SK-N-SH treated with all-trans-retinoic acid at 6 μM for 48 hours (cell line): ENCODE measurements around the gene EXD3.

ENCODE experiments used
- ATAC-seq: fragments of 200-7000 bp; cut with Tn5 transposase; 3 replicates; pipeline ENCODE4 v1.9.1; 2020; ENCODE audit warnings: mild to moderate bottlenecking, moderate library complexity
- ARNTL ChIP-seq: fragments of 450-650 bp; formaldehyde crosslinking; IDR thresholded peaks from 2 replicates; pipeline ENCODE4 v1.5.0; 2020; ENCODE audit warnings: low read depth, mild to moderate bottlenecking, moderate library complexity, borderline replicate concordance
- BACH2 ChIP-seq: fragments of 250-450 bp; sonication (Bioruptor Pico); IDR thresholded peaks from 2 replicates; pipeline ENCODE4 v1.9.0; 2021; ENCODE audit warnings: mild to moderate bottlenecking, borderline replicate concordance
- CREB5 ChIP-seq: fragments of 250-450 bp; sonication (Bioruptor Pico); IDR thresholded peaks from 2 replicates; pipeline ENCODE4 v1.5.1; 2020; ENCODE audit warnings: low read depth, mild to moderate bottlenecking, moderate library complexity
- ESRRG ChIP-seq: fragments of 250-450 bp; sonication (Bioruptor Pico); IDR thresholded peaks from 2 replicates; pipeline ENCODE4 v1.6.1; 2021; ENCODE audit warnings: mild to moderate bottlenecking
- GLIS3 ChIP-seq: fragments of 250-450 bp; sonication (Bioruptor Pico); IDR thresholded peaks from 2 replicates; pipeline ENCODE4 v1.5.0; 2020; ENCODE audit warnings: mild to moderate bottlenecking, moderate library complexity
- ISL1 ChIP-seq: fragments of 250-450 bp; sonication (Bioruptor Pico); IDR thresholded peaks from 2 replicates; pipeline ENCODE4 v2.1.2; 2022; ENCODE audit warnings: mild to moderate bottlenecking, moderate library complexity
- OSR1 ChIP-seq: fragments of 250-450 bp; sonication (Bioruptor Pico); IDR thresholded peaks from 2 replicates; pipeline ENCODE4 v1.8.0; 2022; ENCODE audit warnings: moderate library complexity, mild to moderate bottlenecking, inconsistent platforms
- POU6F1 ChIP-seq: fragments of 250-450 bp; sonication (Bioruptor Pico); IDR thresholded peaks from 2 replicates; pipeline ENCODE4 v1.8.0; 2021; ENCODE audit warnings: low read depth, mild to moderate bottlenecking, moderate library complexity, borderline replicate concordance
- PPARA ChIP-seq: fragments of 250-450 bp; sonication (Bioruptor Pico); IDR thresholded peaks from 2 replicates; pipeline ENCODE4 v1.5.0; 2020; ENCODE audit warnings: mild to moderate bottlenecking, borderline replicate concordance
- RARB ChIP-seq: fragments of 250-450 bp; sonication (Bioruptor Pico); IDR thresholded peaks from 2 replicates; pipeline ENCODE4 v1.8.0; 2021; ENCODE audit warnings: mild to moderate bottlenecking, moderate library complexity
- TCF4 ChIP-seq: fragments of 250-450 bp; sonication (Bioruptor Pico); IDR thresholded peaks from 2 replicates; pipeline ENCODE4 v1.8.0; 2021; ENCODE audit warnings: mild to moderate bottlenecking, moderate library complexity, borderline replicate concordance
- TOX ChIP-seq: fragments of 250-450 bp; sonication (Bioruptor Pico); IDR thresholded peaks from 2 replicates; pipeline ENCODE4 v1.8.0; 2021; ENCODE audit warnings: mild to moderate bottlenecking, moderate library complexity, borderline replicate concordance
- TSHZ2 ChIP-seq: fragments of 250-450 bp; sonication (Bioruptor Pico); IDR thresholded peaks from 2 replicates; pipeline ENCODE4 v1.5.0; 2020; ENCODE audit warnings: mild to moderate bottlenecking, moderate library complexity
- ZC3H10 ChIP-seq: fragments of 250-450 bp; sonication (Bioruptor Pico); IDR thresholded peaks from 2 replicates; pipeline ENCODE4 v1.5.1; 2021; ENCODE audit warnings: mild to moderate bottlenecking, moderate library complexity
- ZFP3 ChIP-seq: fragments of 250-450 bp; sonication (Bioruptor Pico); IDR thresholded peaks from 2 replicates; pipeline ENCODE4 v1.5.0; 2020; ENCODE audit warnings: mild to moderate bottlenecking, moderate library complexity
- ZNF565 ChIP-seq: fragments of 450-650 bp; formaldehyde crosslinking; conservative IDR thresholded peaks from 2 replicates; pipeline ENCODE4 v1.5.0; 2020; ENCODE audit warnings: low read depth, mild to moderate bottlenecking, moderate library complexity
- ZNF70 ChIP-seq: fragments of 450-650 bp; formaldehyde crosslinking; IDR thresholded peaks from 2 replicates; pipeline ENCODE4 v1.5.0; 2020; ENCODE audit warnings: mild to moderate bottlenecking, moderate library complexity
- TF ChIP-seq, protein P1 (sequence below): fragments of 250-450 bp; sonication (Bioruptor Pico); IDR thresholded peaks from 2 replicates; pipeline ENCODE4 v1.8.0; 2020; ENCODE audit warnings: mild to moderate bottlenecking, moderate library complexity, borderline replicate concordance

EXD3 gene

DNA sequence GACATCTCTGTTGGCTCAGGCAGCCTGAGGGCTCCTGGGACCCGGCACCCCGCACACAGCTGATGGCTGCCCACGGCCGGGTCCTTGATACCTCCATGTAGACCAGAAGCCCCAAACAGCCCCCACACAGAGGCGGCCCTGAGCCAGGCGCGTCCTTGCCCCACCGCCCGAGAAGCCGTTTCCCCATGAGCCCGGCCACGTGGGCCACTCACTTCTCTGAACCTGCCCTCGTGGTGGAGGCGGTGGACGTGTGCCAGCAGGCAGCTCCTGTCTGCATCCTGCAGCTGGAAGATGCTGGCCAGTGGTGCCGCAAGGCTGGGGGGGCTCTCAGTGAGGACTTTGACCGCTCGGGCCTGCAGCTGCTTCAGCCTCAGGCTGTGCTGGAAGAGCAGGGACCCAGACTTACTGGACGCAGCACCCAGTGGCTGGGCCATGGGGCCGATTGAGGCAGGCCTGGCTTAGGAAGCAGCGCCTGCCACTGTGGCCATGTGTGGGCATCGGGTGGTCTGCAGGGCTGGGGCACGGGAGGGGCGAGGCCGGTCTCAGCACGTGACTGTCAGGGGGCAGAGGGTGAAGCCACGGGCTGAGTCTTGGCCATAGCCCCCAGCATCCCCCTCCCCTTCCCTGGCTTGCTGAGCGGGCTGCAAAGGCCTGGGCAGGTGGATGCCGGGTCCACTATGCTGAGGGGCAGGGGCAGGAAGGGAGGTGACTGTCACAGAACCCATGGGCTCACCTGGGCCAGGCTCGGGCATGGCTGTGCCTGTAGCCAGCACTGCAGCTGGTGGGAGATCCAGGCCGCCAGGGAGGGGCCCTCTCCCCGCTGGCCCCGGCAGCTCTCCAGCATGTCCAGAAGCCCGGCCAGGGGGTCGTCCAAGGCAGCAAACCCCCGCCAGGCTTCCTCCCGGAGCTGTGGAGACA, 50.0 kb downstream of the EXD3 start (continued):
- TF ChIP-seq CREB5 (CRISPR knock-in tag) = no peak
- TF ChIP-seq GLIS3 (CRISPR knock-in tag) = no peak
- TF ChIP-seq BACH2 (CRISPR knock-in tag) = no peak
- no peak for TF ChIP-seq RARB
- TF ChIP-seq ESRRG (CRISPR knock-in tag) = no peak
- no peak for TF ChIP-seq TCF4
- TF ChIP-seq, protein P1, sequence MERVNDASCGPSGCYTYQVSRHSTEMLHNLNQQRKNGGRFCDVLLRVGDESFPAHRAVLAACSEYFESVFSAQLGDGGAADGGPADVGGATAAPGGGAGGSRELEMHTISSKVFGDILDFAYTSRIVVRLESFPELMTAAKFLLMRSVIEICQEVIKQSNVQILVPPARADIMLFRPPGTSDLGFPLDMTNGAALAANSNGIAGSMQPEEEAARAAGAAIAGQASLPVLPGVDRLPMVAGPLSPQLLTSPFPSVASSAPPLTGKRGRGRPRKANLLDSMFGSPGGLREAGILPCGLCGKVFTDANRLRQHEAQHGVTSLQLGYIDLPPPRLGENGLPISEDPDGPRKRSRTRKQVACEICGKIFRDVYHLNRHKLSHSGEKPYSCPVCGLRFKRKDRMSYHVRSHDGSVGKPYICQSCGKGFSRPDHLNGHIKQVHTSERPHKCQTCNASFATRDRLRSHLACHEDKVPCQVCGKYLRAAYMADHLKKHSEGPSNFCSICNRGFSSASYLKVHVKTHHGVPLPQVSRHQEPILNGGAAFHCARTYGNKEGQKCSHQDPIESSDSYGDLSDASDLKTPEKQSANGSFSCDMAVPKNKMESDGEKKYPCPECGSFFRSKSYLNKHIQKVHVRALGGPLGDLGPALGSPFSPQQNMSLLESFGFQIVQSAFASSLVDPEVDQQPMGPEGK = no peak
- no peak for TF ChIP-seq TOX (CRISPR knock-in tag)
- TF ChIP-seq ZNF565 = no peak
- TF ChIP-seq PPARA (CRISPR knock-in tag) = no peak
- no peak for TF ChIP-seq OSR1 (CRISPR knock-in tag)
- no peak for TF ChIP-seq ZFP3 (CRISPR knock-in tag)

GRCh38 chr9:137371946-137372651, 50.9 kb downstream of the EXD3 start:
- no peak for TF ChIP-seq ISL1 (CRISPR knock-in tag)
- no peak for TF ChIP-seq TSHZ2 (CRISPR knock-in tag)
- no peak for TF ChIP-seq ZC3H10 (CRISPR knock-in tag)
- no peak for TF ChIP-seq TCF4
- TF ChIP-seq POU6F1 (CRISPR knock-in tag) = no peak
- TF ChIP-seq TOX (CRISPR knock-in tag) = no peak
- TF ChIP-seq ZFP3 (CRISPR knock-in tag) = no peak
- TF ChIP-seq ZNF70 (CRISPR knock-in tag) = no peak
- TF ChIP-seq ZNF565 = no peak
- TF ChIP-seq PPARA (CRISPR knock-in tag) = no peak
- TF ChIP-seq ARNTL (CRISPR knock-in tag) = no peak
- TF ChIP-seq, all 23 proteins: peak for 0
- no peak for ATAC-seq

DNA sequence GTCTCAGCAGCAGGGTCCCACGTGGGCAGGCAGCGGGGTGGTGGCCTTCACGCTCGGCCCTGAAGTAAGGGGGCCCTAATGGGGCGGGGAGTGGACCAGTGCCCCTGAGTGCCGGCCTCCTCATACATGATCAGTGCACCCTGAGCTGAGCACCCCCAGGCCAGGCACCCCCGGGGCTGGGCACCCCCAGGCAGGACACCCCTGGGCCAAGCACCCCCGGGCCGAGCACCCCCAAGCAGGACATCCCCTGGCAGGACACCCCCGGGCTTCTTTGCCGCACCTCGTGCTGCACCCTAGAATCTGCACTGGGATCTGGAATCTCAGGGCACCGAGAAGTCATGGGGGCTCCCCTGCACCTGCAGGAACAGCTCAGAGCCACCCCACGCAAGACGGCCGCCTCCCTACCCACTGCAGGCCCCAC, 51.4 kb downstream of the EXD3 start:
- no peak for ATAC-seq
- no peak for TF ChIP-seq CREB5 (CRISPR knock-in tag)
- TF ChIP-seq, protein P1 = no peak
